WI38 (cell line): ENCODE results near the gene EPB41L2.
A peak's percentile ranks its signal among the peaks of the same experiment; 100 is the strongest.

Source experiments
- H3K4me3 ChIP-seq: 2 replicates; pipeline ENCODE4 v1.5.1; 2011; ENCODE audit warnings: low read depth, mild to moderate bottlenecking, control low read depth, low read length
- CTCF ChIP-seq: IDR thresholded peaks from 2 replicates; pipeline ENCODE4 v1.5.1; 2012; ENCODE audit warnings: low read depth, mild to moderate bottlenecking, control low read depth, low read length

Gene EPB41L2

GRCh38 chr6:131061751-131062119 lies 1.3 kb downstream of the EPB41L2 start:
- no peak for TF ChIP-seq CTCF
- H3K4me3 ChIP-seq, result peak overlapping the region; percentile 93

GRCh38 chr6:131061041-131061750 lies 1.8 kb downstream of the EPB41L2 start:
- TF ChIP-seq CTCF, result no peak
- H3K4me3 ChIP-seq, result peak overlapping the region; percentile 93

GRCh38 chr6:131060311-131060710 lies 2.7 kb downstream of the EPB41L2 start:
- TF ChIP-seq CTCF, result no peak

GRCh38 chr6:131059486-131059885 lies 3.6 kb downstream of the EPB41L2 start:
- no peak for TF ChIP-seq CTCF
- H3K4me3 ChIP-seq, result peak overlapping the region; percentile 93

More at GRCh38 chr6:131060311-131060710, 2.7 kb downstream of the EPB41L2 start:
- H3K4me3 ChIP-seq, result peak overlapping the region; percentile 93

- no peak overlapping the region for H3K4me3 ChIP-seq
- TF ChIP-seq CTCF, result no peak
Measured at GRCh38 chr6:131058236-131058635, 4.8 kb downstream of the EPB41L2 start.

GRCh38 chr6:131054392-131055250 lies 8.4 kb downstream of the EPB41L2 start:
- no peak overlapping the region for H3K4me3 ChIP-seq
- no peak for TF ChIP-seq CTCF
